ENCODE measurements around the gene PTCD1. TPM values are rescaled to one million over a fixed set of nuclear protein-coding genes. Genes with fewer than 3 reads are reported as not detected.

PTCD1 gene
- total and polyA plus RNA-seq, 7 donors = 2.7 to 9.2 (median 5.0) TPM

DNA sequence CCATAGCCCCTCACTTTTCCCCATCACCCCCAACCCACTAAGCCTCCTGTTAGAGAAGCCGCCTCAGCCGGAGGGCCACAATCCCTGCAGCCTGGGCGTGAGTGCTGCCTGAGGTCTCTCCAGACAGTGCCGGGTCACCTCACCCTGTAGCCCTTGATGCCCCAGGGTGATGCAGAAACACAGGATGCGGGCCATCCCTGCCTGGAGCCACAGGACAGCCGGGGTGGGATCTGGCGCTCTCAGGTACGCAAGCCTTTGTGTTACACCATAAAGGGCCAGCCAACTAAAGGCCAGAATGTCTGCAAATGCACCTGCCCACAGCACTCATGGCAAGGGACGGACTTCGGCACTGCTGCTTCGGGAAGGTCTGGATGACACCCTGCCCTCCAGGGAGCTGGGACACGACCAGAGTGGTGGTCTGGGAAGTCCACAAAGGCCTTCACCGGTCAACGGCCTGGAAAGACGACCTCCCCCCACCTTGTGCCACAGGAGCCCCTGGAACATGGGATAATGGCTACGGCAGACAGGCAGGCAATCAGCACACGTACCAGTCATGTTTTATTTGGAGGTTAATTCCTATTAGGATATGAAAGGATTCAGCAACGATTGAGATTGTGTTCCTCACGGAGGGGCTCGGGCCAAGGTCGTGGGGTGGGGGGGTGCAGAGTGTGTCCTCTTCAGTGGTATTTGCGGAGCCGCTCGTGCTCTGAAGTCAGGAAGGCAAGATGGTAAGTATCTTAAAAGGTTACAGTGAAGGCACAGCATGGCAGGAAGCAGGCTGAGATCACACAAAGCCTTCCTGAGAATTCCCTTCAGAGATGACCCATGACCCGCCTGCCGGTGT is 19.3 kb upstream of the PTCD1 start:
- 63 to 68% (median 68%) methylated on average over 26 of the region's 26 CpGs for WGBS, 3 donors
- no peak overlapping the region for H3K27ac ChIP-seq
- H3K4me1 ChIP-seq = peaks cover 13% of the 10 kb centered on the region

DNA sequence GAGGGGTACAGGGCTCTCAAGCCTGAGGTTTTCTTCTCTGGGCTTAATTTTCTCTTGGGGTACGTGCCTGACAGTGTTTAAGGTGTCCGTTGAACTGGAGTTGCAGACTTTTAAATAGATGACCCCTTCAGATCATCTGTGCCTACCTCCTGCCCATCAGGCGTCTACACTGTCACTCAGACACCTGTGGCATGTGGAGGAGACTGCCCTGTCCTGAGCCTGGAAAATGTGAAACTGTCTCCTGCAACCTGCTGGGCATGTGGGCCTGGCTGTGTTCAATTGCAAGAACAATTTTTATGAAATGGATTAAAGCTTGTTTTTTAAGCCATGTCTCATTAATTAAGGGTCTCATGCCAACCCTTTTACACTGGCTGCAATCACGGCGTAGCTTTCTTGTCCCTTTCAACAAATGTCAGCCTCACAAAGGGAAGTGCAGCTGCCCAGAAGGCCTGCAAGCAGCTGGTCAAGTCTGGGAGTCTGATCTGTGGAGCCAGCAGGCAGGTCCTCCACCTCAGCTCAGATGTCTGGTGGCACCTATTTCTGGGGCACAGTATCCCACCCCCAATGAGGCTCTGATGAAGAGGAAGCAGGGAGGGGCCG is 18.6 kb upstream of the PTCD1 start:
- WGBS, 3 donors = 57 to 70% (median 63%) methylated on average over 6 of the region's 6 CpGs
- H3K4me1 ChIP-seq = peaks cover 7% of the 10 kb centered on the region
- intact Hi-C loops (cut with DNase I) = loop anchor here in 1 of 2 donors (2.0 kb wide), 1 partner anchor 34 kb away; no protein-coding TSS in a partner anchor

More for the DNA sequence above, 19.3 kb upstream of the PTCD1 start:
- ATAC-seq (peak in 1 of 4 donors; percentile 4), DNase-seq (peak in 1 of 2 donors; percentile 40)
- Histone ChIP-seq H3K36me3 (ENCODE audit: insufficient read depth in 1 of 2, low read depth in 1 of 2) (peaks cover 3 to 83% of the 10 kb centered on the region in 2 donors), H3K9me3 (no peaks in the 10 kb centered on the region), H3K4me3 (no peak overlapping the region), H3K27me3 (ENCODE audit: insufficient read depth in 3 of 3, low read length in 2 of 3) (no peaks in the 10 kb centered on the region)
- TF ChIP-seq CTCF (IDR thresholded peaks at IDR 0.05) = no peak
- intact Hi-C loops (cut with DNase I) = loop anchor here in 1 of 2 donors (2.0 kb wide), 1 partner anchor 35 kb away; no protein-coding TSS in a partner anchor

GRCh38 chr7:99456288-99456687 is 17.7 kb upstream of the PTCD1 start:
- H3K4me3 ChIP-seq = no peak overlapping the region
- H3K4me1 ChIP-seq = peaks cover 6% of the 10 kb centered on the region
- peaks cover 3 to 92% of the 10 kb centered on the region in 2 donors for H3K36me3 ChIP-seq (ENCODE audit: insufficient read depth in 1 of 2, low read depth in 1 of 2)
- H3K27ac ChIP-seq = no peak overlapping the region
- ATAC-seq = no peak
- no peak for DNase-seq
- no peaks in the 10 kb centered on the region for H3K9me3 ChIP-seq
- intact Hi-C loops (cut with DNase I) = loop anchor here in 1 of 2 donors (2.0 kb wide), 1 partner anchor 33 kb away; no protein-coding TSS in a partner anchor
- 43 to 63% (median 50%) methylated on average over 13 of the region's 13 CpGs for WGBS, 3 donors
- no peaks in the 10 kb centered on the region for H3K27me3 ChIP-seq (ENCODE audit: insufficient read depth in 3 of 3, low read length in 2 of 3)
- TF ChIP-seq CTCF (IDR thresholded peaks at IDR 0.05) = no peak

More for the DNA sequence above, 18.6 kb upstream of the PTCD1 start:
- Histone ChIP-seq H3K27me3 (ENCODE audit: insufficient read depth in 3 of 3, low read length in 2 of 3) (no peaks in the 10 kb centered on the region), H3K27ac (no peak overlapping the region), H3K36me3 (ENCODE audit: insufficient read depth in 1 of 2, low read depth in 1 of 2) (peaks cover 3 to 84% of the 10 kb centered on the region in 2 donors), H3K9me3 (no peaks in the 10 kb centered on the region), H3K4me3 (no peak overlapping the region)
- TF ChIP-seq CTCF (IDR thresholded peaks at IDR 0.05) = no peak
- DNase-seq (peak in 1 of 2 donors; percentile 13), ATAC-seq (peak in 1 of 4 donors; percentile 32)

- DNase-seq = no peak
- no peak for TF ChIP-seq CTCF (IDR thresholded peaks at IDR 0.05)
- intact Hi-C loops (cut with DNase I) = loop anchor here in 1 of 2 donors (2.0 kb wide), 1 partner anchor 33 kb away; no protein-coding TSS in a partner anchor
- Histone ChIP-seq H3K4me1 (peaks cover 2% of the 10 kb centered on the region), H3K4me3 (no peak overlapping the region), H3K36me3 (ENCODE audit: insufficient read depth in 1 of 2, low read depth in 1 of 2) (peaks cover 6 to 96% of the 10 kb centered on the region in 2 donors), H3K9me3 (no peaks in the 10 kb centered on the region), H3K27me3 (ENCODE audit: insufficient read depth in 3 of 3, low read length in 2 of 3) (no peaks in the 10 kb centered on the region), H3K27ac (no peak overlapping the region)
- WGBS, 3 donors = 70 to 77% (median 72%) methylated on average over 9 of the region's 9 CpGs
- no peak for ATAC-seq
Observed at GRCh38 chr7:99455874-99456273, 17.3 kb upstream of the PTCD1 start.
